ENCODE results near the gene CERS2.

The CERS2 gene

GRCh38 chr1:150997126-150997872 lies 22.7 kb upstream of the CERS2 start:
- no peak for DNase-seq (ENCODE audit: low read depth)

GRCh38 chr1:150995896-150996295 lies 21.3 kb upstream of the CERS2 start:
- no peak for DNase-seq (ENCODE audit: low read depth)

GRCh38 chr1:150995460-150995859 lies 20.8 kb upstream of the CERS2 start:
- no peak for DNase-seq (ENCODE audit: low read depth)

- no peak for DNase-seq (ENCODE audit: low read depth)
These were observed 19.6 kb upstream of the CERS2 start for GRCh38 chr1:150994248-150994647.

- no peak for DNase-seq (ENCODE audit: low read depth)
These were observed 18.0 kb upstream of the CERS2 start for GRCh38 chr1:150992626-150993025.

GRCh38 chr1:150987924-150988323 lies 13.3 kb upstream of the CERS2 start:
- no peak for DNase-seq (ENCODE audit: low read depth)

GRCh38 chr1:150985179-150985825 lies 10.7 kb upstream of the CERS2 start:
- DNase-seq (ENCODE audit: low read depth), result no peak

- DNase-seq (ENCODE audit: low read depth), result no peak
These were observed 7.4 kb upstream of the CERS2 start, which contains the start of gene ANXA9 for GRCh38 chr1:150981805-150982712. Gene ANXA9 (plus strand): TSS chr1:150982292. CDS start chr1:150983106, 814 bp downstream.

GRCh38 chr1:150981177-150981804 lies 6.7 kb upstream of the CERS2 start:
- no peak for DNase-seq (ENCODE audit: low read depth)

GRCh38 chr1:150979092-150980056 lies 4.7 kb upstream of the CERS2 start:
- DNase-seq (ENCODE audit: low read depth), result peak; percentile 70

- peak; percentile 53 for DNase-seq (ENCODE audit: low read depth)
These were observed 2.5 kb upstream of the CERS2 start for GRCh38 chr1:150976879-150977694.

- no peak for DNase-seq (ENCODE audit: low read depth)
These were observed 1.8 kb upstream of the CERS2 start for GRCh38 chr1:150976401-150976821.

GRCh38 chr1:150973836-150974579 lies 627 bp downstream of the CERS2 start:
- peak; percentile 30 for DNase-seq (ENCODE audit: low read depth)

GRCh38 chr1:150973258-150973835 lies 1.3 kb downstream of the CERS2 start:
- no peak for DNase-seq (ENCODE audit: low read depth)

- DNase-seq (ENCODE audit: low read depth), result no peak
These were observed 2.2 kb downstream of the CERS2 start for GRCh38 chr1:150972417-150972940.

GRCh38 chr1:150971583-150972416 lies 2.8 kb downstream of the CERS2 start:
- no peak for DNase-seq (ENCODE audit: low read depth)

- DNase-seq (ENCODE audit: low read depth), result no peak
These were observed 3.6 kb downstream of the CERS2 start for GRCh38 chr1:150970808-150971582.

All from stimulated activated CD8-positive, alpha-beta memory T cell treated with anti-CD3 and anti-CD28 coated beads, Interleukin-12 subunit alpha, Interleukin-12 subunit beta, amount 100 ng/mL, for 4 hours (primary cell).